ENCODE data around the gene UBAC1.
"Not testable (repeated sequence)": the region's sequence is repeated elsewhere in the genome, so short reads cannot be mapped to it uniquely, and the experiment has no call there.

UBAC1 gene

GRCh38 chr9:135975834-135976233, 14.7 kb upstream of the UBAC1 start:
- Mint-ChIP-seq H3K4me3 (no peak overlapping the region), H3K9me3 (no peaks in the 10 kb centered on the region), H3K4me1 (peaks cover 12% of the 10 kb centered on the region), H3K27me3 (peaks cover 2% of the 10 kb centered on the region), H3K36me3 (ENCODE audit: low read depth) (no peaks in the 10 kb centered on the region), H3K27ac (no peak overlapping the region)
- no peak for DNase-seq
- no peak for ATAC-seq

GRCh38 chr9:135974220-135974573, 13.0 kb upstream of the UBAC1 start:
- DNase-seq = no peak
- H3K27ac Mint-ChIP-seq = no peak overlapping the region
- no peaks in the 10 kb centered on the region for H3K36me3 Mint-ChIP-seq (ENCODE audit: low read depth)
- ATAC-seq = no peak
- H3K4me3 Mint-ChIP-seq = no peak overlapping the region
- H3K9me3 Mint-ChIP-seq = no peaks in the 10 kb centered on the region
- peaks cover 2% of the 10 kb centered on the region for H3K27me3 Mint-ChIP-seq
- H3K4me1 Mint-ChIP-seq = peaks cover 11% of the 10 kb centered on the region

- no peaks in the 10 kb centered on the region for H3K36me3 Mint-ChIP-seq (ENCODE audit: low read depth)
- ATAC-seq = no peak
- no peak for DNase-seq
Observed at GRCh38 chr9:135973277-135974219, 12.4 kb upstream of the UBAC1 start.

DNA sequence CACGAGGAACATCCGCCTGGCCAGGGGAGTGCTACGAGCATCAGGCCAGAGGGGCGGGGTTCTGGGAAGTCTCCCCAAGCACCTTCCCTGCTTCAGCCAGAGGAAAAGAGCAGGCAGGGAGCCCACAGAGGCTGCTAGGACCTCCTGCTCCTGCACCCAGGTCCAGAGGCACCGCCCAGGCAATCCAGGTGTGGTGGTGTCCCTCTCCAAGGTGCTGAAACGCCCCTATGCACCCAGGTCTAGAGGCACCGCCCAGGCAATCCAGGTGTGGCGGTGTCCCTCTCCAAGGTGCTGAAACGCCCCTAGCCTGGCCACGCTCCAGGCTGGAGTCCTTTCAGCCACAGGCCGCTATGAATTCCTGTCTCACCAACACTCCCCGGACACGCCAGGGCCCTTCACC, 10.7 kb upstream of the UBAC1 start:
- no peaks in the 10 kb centered on the region for H3K27me3 Mint-ChIP-seq
- no peak for DNase-seq
- no peak overlapping the region for H3K27ac Mint-ChIP-seq
- peaks cover 11% of the 10 kb centered on the region for H3K4me1 Mint-ChIP-seq
- H3K36me3 Mint-ChIP-seq (ENCODE audit: low read depth) = no peaks in the 10 kb centered on the region
- H3K9me3 Mint-ChIP-seq = no peaks in the 10 kb centered on the region
- no peak for ATAC-seq
- H3K4me3 Mint-ChIP-seq = no peak overlapping the region

More at GRCh38 chr9:135973277-135974219, 12.4 kb upstream of the UBAC1 start:
- Mint-ChIP-seq H3K4me3 (no peak overlapping the region), H3K27me3 (no peaks in the 10 kb centered on the region), H3K4me1 (peaks cover 6% of the 10 kb centered on the region), H3K9me3 (no peaks in the 10 kb centered on the region), H3K27ac (no peak overlapping the region)

DNA sequence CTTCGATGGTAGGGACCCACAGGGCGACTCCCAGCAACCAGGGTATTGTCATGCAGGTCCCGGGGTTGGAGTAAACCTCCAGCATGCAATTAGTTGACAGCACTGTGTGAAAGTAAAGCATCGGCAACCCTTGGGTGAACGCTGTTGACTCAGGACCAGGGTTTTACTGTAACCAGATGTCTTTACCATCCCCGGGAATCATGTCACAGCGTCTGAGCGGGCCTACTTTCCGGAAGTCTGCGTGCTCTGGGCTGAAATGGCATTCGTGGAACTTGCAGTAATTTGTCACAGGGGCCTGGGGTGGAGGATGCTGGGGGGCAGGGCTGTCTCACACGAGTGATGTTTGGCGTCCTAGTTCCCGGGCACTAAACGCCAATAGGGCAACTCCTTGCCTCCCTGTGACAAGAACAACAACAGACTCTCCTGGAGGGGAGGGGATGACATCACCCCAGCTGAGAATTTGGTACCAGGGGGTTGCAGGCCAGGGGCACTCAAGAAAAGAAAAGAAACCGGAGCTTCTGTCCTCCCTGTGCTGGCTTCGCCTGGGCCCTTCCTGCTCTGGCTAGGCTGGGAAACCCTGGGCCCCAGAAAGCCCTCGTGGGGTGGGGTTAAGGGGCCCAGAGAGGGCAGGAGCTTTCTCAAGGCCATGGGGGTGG, 10.1 kb upstream of the UBAC1 start:
- no peak overlapping the region for H3K27ac Mint-ChIP-seq
- DNase-seq = no peak

GRCh38 chr9:135970128-135970815, 9.1 kb upstream of the UBAC1 start:
- no peaks in the 10 kb centered on the region for H3K9me3 Mint-ChIP-seq
- no peak for DNase-seq

More for the DNA sequence above, 10.1 kb upstream of the UBAC1 start:
- no peaks in the 10 kb centered on the region for H3K9me3 Mint-ChIP-seq
- no peak overlapping the region for H3K4me3 Mint-ChIP-seq
- no peak for ATAC-seq
- peaks cover 11% of the 10 kb centered on the region for H3K4me1 Mint-ChIP-seq
- H3K27me3 Mint-ChIP-seq = no peaks in the 10 kb centered on the region
- H3K36me3 Mint-ChIP-seq (ENCODE audit: low read depth) = no peaks in the 10 kb centered on the region

GRCh38 chr9:135969064-135969683, 8.0 kb upstream of the UBAC1 start:
- DNase-seq = no peak
- ATAC-seq = no peak
- Mint-ChIP-seq H3K27ac (no peak overlapping the region), H3K4me1 (peaks cover 11% of the 10 kb centered on the region), H3K36me3 (ENCODE audit: low read depth) (no peaks in the 10 kb centered on the region), H3K27me3 (peaks cover 3% of the 10 kb centered on the region), H3K9me3 (no peaks in the 10 kb centered on the region), H3K4me3 (no peak overlapping the region)

More at GRCh38 chr9:135970128-135970815, 9.1 kb upstream of the UBAC1 start:
- H3K27me3 Mint-ChIP-seq = peaks cover 2% of the 10 kb centered on the region
- no peak overlapping the region for H3K27ac Mint-ChIP-seq
- peaks cover 11% of the 10 kb centered on the region for H3K4me1 Mint-ChIP-seq
- H3K4me3 Mint-ChIP-seq = no peak overlapping the region
- H3K36me3 Mint-ChIP-seq (ENCODE audit: low read depth) = no peaks in the 10 kb centered on the region
- ATAC-seq = no peak

- Mint-ChIP-seq H3K27me3 (peaks cover 3% of the 10 kb centered on the region), H3K4me1 (peaks cover 8% of the 10 kb centered on the region), H3K9me3 (no peaks in the 10 kb centered on the region)
Observed at GRCh38 chr9:135968601-135969000, 7.4 kb upstream of the UBAC1 start.

GRCh38 chr9:135968083-135968476, 6.9 kb upstream of the UBAC1 start:
- DNase-seq (no peak), ATAC-seq (no peak)
- H3K4me3 Mint-ChIP-seq = no peak overlapping the region
- peaks cover 5% of the 10 kb centered on the region for H3K4me1 Mint-ChIP-seq
- H3K9me3 Mint-ChIP-seq = no peaks in the 10 kb centered on the region
- H3K27me3 Mint-ChIP-seq = peaks cover 3% of the 10 kb centered on the region
- no peaks in the 10 kb centered on the region for H3K36me3 Mint-ChIP-seq (ENCODE audit: low read depth)
- H3K27ac Mint-ChIP-seq = no peak overlapping the region

More at GRCh38 chr9:135968601-135969000, 7.4 kb upstream of the UBAC1 start:
- Mint-ChIP-seq H3K27ac (no peak overlapping the region), H3K36me3 (ENCODE audit: low read depth) (no peaks in the 10 kb centered on the region), H3K4me3 (no peak overlapping the region)
- no peak for DNase-seq
- no peak for ATAC-seq

DNA sequence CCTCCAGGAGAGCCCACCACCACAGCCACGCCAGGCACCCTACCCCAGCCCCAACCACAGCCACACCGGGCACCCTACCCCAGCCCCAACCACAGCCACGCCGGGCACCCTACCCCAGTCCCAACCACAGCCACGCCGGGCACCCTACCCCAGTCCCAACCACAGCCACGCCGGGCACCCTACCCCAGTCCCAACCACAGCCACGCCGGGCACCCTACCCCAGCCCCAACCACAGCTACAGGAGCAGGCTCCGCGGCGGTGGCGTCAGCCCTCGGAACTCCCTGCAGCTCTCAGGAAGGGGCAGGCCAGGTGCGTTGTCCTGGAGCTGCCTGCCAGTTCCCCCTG, 5.7 kb upstream of the UBAC1 start:
- not testable (repeated sequence) for H3K9me3 Mint-ChIP-seq

GRCh38 chr9:135965124-135965756, 4.1 kb upstream of the UBAC1 start:
- Mint-ChIP-seq H3K27ac (no peak overlapping the region), H3K27me3 (peaks cover 3% of the 10 kb centered on the region)

More for the DNA sequence above, 5.7 kb upstream of the UBAC1 start:
- H3K4me1 Mint-ChIP-seq = peaks cover 17% of the 10 kb centered on the region
- not testable (repeated sequence) for ATAC-seq; H3K36me3 Mint-ChIP-seq (ENCODE audit: low read depth); H3K27ac Mint-ChIP-seq; DNase-seq; H3K4me3 Mint-ChIP-seq; H3K27me3 Mint-ChIP-seq

GRCh38 chr9:135963938-135964337, 2.8 kb upstream of the UBAC1 start:
- Mint-ChIP-seq H3K4me3 (no peak overlapping the region), H3K27ac (no peak overlapping the region), H3K27me3 (peaks cover 3% of the 10 kb centered on the region), H3K36me3 (ENCODE audit: low read depth) (no peaks in the 10 kb centered on the region), H3K9me3 (no peaks in the 10 kb centered on the region), H3K4me1 (peaks cover 34% of the 10 kb centered on the region)
- no peak for DNase-seq
- ATAC-seq = no peak

More at GRCh38 chr9:135965124-135965756, 4.1 kb upstream of the UBAC1 start:
- DNase-seq (no peak), ATAC-seq (no peak)
- no peak overlapping the region for H3K4me3 Mint-ChIP-seq
- no peaks in the 10 kb centered on the region for H3K36me3 Mint-ChIP-seq (ENCODE audit: low read depth)
- no peaks in the 10 kb centered on the region for H3K9me3 Mint-ChIP-seq
- peaks cover 24% of the 10 kb centered on the region for H3K4me1 Mint-ChIP-seq

- Mint-ChIP-seq H3K9me3 (no peaks in the 10 kb centered on the region), H3K4me3 (no peak overlapping the region), H3K27ac (no peak overlapping the region), H3K27me3 (peaks cover 3% of the 10 kb centered on the region), H3K36me3 (ENCODE audit: low read depth) (no peaks in the 10 kb centered on the region), H3K4me1 (peaks cover 37% of the 10 kb centered on the region)
- ATAC-seq (no peak), DNase-seq (no peak)
Observed at GRCh38 chr9:135963338-135963737, 2.2 kb upstream of the UBAC1 start.

Data from activated naive CD8-positive, alpha-beta T cell treated with anti-CD3 and anti-CD28 coated beads, Interleukin-2, amount 50 U/mL, for 24 hours (primary cell).